Cardiac ventricle fibroblast (primary cell): ENCODE measurements around the gene ANKRD40. TPM values are rescaled to one million over a fixed set of nuclear protein-coding genes. Genes with fewer than 3 reads are reported as not detected.

ENCODE experiments used
- total RNA-seq: library from RNA; depleted of rRNA; stranded (reverse); fragments of >200 nt; gene quantifications from 2 replicates; pipeline ENCODE4 v1.2.3, GENCODE V29; 2015

Gene ANKRD40
- total RNA-seq, result 21.0 and 22.0 TPM in 2 replicates

GRCh38 chr17:50707289-50708049 lies at the start of gene ANKRD40:
Gene ANKRD40, minus strand, starts transcription at chr17:50707914. Its CDS starts 260 bp downstream, at chr17:50707654.

GRCh38 chr17:50719144-50719923 lies 11.6 kb upstream of the ANKRD40 start, which contains the start of gene LUC7L3:
Gene LUC7L3, plus strand, starts transcription at chr17:50719603. Its CDS starts 130 bp downstream, at chr17:50719733.

Other genes starting within 250 kb of the ANKRD40 start
- gene CHAD, start 239.0 kb downstream of the ANKRD40 start, total RNA-seq, result 0.10 TPM in 1 of 2 replicates, not detected in the other
- 16.9 and 17.5 TPM in 2 replicates for gene RSAD1, start 229.1 kb downstream of the ANKRD40 start, total RNA-seq
- gene MYCBPAP, start 199.5 kb downstream of the ANKRD40 start, total RNA-seq, result 0.25 TPM in 1 of 2 replicates, not detected in the other
- not detected in 2 replicates for gene EPN3, start 175.2 kb downstream of the ANKRD40 start, total RNA-seq
- 68.9 and 129 TPM in 2 replicates for gene SPATA20, start 160.7 kb downstream of the ANKRD40 start, total RNA-seq
- 1.8 and 2.1 TPM in 2 replicates for gene CACNA1G, start 147.2 kb downstream of the ANKRD40 start, total RNA-seq
- 26.9 and 32.6 TPM in 2 replicates for gene ABCC3, start 73.0 kb downstream of the ANKRD40 start, total RNA-seq
- gene LUC7L3, start 11.7 kb upstream of the ANKRD40 start, total RNA-seq, result 14.6 and 26.2 TPM in 2 replicates
- not detected in 2 replicates for gene ANKRD40CL, start 59.6 kb upstream of the ANKRD40 start, total RNA-seq
- gene WFIKKN2, start 127.7 kb upstream of the ANKRD40 start, total RNA-seq, result not detected in 2 replicates
- 7.8 and 14.3 TPM in 2 replicates for gene TOB1, start 158.4 kb upstream of the ANKRD40 start, total RNA-seq